NCI-H774 (cell line): ENCODE data around the gene ZNF280B.
"Not testable (repeated sequence)": the region's sequence is repeated elsewhere in the genome, so short reads cannot be mapped to it uniquely, and the experiment has no call there.

Experiments
- DNase-seq: peaks from one replicate; lab custom pipeline; 2025; lab: John Stamatoyannopoulos, UW

The ZNF280B gene

DNA sequence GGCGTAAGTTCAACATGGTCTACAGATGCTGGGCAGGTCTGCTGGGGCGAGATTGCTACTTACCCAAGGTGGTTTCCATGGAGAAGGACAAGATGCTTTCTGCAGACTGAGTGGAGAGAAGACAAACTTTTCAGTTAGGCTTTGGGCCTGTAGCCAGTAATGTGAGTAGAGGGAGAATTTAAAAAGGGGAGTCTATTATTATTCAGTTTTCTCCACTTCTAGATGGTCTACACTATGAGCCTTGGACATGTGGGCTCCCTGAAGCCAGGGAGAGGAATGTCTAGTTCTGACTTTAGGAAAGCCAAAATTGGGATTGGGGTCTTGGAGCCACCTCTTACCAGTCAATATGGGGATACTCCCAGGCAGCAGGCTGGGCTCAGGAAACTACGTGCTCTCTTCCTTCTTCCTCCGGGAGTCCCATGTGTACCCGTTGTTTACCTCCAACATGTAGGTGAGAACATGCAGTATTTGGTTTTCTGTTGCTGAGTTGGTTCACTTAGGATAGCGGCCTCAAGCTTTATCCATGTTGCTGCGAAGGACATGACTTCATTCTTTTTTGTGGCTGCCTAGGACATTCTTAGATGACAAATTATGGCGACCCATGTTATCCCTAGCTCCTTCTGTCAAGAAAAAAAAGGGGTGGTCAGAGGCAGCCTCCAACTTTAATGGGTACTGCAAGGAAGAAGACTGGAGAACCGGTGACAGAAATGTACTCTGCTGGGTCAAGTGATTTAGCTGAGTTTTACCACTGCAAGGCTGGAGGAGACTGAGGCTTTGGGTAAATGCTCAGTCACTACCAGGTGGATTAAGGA lies 26.3 kb upstream of the ZNF280B start:
- no peak for DNase-seq

DNA sequence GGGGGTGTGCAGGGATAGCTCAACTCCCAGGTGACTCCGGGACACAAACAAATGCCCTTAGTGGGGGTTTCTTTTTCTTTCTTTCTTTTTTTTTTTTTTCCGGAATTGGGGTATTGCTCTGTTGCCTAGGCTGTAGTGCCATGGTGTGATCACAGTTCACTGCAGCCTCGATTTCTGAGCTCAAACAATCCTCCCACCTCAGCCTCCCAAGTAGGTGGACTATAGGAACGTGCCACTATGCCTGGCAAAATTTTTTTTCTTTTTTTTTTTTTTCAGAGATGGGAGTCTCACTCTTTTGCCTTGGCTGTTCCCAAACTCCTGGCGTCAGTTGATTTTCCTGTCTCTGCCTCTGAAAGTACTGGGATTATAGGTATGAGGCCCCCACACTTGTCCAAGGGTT lies 25.3 kb upstream of the ZNF280B start:
- no peak for DNase-seq

DNA sequence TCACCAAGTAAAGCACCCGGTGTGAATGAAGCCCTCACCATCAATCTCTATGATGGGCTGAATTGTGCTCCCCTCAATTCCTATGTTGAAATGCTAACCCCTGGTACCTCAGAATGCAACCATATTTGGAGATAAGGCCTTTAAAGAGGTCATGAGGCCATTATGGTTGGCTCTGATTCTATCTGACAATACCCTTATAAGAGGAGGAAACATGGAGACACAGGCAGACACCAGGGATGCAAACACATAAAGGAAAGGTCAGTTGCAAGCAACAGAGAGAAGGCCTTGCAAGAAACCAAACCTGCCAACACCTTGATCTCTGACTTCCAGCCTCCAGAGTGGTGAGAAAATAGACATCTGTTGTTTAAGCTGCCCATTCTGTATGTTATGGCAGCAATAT lies 24.9 kb upstream of the ZNF280B start:
- DNase-seq, result no peak

DNA sequence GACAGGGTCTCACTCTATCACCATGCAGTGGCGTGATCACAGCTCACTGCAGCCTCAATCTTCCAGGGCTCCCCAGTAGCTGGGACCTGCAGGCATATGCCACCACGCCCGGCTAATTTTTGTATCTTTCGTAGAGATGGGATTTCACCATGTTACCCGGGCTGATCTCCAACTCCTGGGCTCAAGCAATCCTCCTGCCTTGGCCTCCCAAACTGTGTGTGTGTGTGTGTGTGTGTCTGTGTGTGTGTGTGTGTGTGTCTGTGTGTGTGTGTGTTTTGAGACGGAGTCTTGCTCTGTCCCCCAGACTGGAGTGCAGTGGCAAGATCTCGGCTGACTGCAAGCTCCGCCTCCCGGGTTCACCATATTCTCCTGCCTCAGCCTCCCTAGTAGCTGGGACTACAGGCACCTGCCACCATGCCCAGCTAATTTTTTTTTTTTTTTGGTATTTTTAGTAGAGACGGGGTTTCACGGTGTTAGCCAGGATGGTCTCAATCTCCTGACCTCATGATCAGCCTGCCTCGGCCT lies 24.1 kb upstream of the ZNF280B start:
- not testable (repeated sequence) for DNase-seq

DNA sequence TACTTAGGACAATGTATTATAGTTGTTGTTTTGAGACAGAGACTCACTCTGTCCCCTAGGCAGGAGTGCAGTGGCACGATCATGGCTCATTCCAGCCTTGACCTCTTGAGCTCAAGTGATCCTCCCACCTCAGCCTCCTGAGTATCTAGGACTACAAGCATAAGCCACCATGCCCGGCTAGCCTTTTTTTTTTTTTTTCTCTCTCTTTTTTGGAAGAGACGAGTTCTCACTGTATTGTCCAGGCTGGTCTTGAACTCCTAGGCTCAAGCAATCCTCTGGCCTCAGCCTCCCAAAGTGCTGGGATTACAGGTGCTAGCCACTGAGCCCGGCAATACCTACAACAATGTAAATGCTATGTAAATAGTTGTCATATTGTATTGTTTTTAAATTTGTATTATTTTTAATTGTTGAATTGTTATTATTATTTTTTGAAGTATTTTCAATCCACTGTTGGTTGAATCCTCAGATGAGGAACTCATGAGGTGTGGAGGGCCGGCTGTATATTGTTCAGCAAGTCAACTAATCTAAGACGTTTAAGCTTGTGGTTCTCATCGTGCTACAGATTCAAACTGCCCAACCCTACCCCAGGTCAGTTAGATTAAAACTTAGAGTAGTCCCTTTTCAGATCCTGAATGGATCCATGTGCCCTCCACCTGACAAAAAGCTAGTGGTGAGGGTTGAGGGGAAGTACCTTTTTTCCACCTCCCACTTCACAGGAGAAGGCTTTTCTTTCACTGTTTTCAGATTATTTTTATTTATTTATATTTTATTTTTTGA lies 23.4 kb upstream of the ZNF280B start:
- no peak for DNase-seq

GRCh38 chr22:22528780-22529179 lies 20.2 kb upstream of the ZNF280B start:
- DNase-seq, result no peak

DNA sequence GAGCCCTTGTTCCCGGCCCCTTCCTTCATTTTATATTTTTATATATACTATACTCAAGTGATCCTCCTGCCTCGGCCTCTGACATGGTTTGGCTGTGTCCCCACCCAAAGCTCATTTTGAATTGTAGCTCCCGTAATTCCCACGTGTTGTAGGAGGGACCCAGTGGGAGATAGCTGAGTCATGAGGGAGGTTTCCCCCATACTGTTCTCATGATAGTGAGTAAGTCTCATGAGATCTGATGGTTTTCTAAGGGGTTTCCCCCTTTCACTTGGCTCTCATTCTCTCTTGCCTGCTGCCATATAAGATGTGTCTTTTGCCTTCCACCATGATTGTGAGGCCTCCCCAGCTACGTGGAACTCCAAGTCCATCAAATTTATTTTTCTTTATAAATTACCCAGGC lies 18.8 kb upstream of the ZNF280B start:
- no peak for DNase-seq

GRCh38 chr22:22526125-22526912 lies 17.8 kb upstream of the ZNF280B start:
- DNase-seq, result no peak

GRCh38 chr22:22523494-22523893 lies 15.0 kb upstream of the ZNF280B start:
- DNase-seq, result no peak

DNA sequence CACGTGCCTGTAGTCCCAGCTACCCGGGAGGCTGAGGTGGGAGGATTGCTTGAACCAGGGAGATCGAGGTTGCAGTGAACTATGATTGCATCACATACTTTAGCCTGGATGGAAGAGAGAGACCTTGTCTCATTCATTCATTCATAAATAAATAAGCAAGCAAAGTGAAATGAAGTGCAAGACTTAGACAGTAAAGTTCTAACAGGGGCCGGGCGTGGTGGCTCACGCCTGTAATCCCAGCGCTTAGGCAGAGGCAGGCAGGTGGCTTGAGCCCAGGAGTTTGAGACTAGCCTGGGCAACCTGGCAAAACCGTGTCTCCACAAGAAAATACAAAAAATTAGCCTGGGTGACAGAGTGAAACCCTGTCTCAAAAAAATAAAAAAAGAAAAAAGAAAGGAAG lies 13.1 kb upstream of the ZNF280B start:
- DNase-seq, result no peak

- no peak for DNase-seq
Observed at GRCh38 chr22:22520667-22521602, 12.4 kb upstream of the ZNF280B start.

DNA sequence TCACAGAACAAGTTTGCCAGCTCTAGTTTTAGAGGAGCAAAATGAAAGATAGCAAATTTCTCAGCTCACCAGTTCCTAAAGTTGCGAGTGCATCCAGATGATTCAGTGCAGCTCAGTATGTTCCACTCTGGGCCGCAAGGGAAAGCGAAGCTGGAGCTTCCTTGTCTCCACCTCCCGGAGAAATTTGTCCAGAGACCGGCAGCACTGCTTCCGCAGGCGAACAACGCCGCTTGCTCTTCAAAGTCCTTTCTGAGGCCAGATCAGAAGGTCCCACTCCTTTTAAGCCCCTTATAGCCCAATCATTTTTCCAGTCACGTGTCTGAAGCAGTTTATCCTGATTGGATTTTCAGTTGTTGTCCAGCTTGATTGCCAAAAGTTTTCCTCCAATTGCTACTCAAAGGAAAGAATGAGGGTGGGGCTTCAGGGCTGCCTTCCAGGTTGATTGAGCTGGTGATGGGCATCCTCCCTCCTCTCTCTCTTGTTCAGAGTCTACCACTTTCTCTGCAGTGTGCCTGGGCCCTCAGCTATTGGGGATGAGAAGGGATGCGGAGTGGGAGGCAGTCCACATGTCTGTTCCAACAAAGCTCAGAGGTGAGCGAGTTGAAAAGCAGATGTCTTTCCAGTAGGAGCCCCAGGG lies 11.6 kb upstream of the ZNF280B start, which contains the start of gene ZNF280A:
Gene ZNF280A (minus strand): TSS at position 251 of the 637 bp plus-strand sequence. CDS start 4,640 bp downstream, outside the sequence.
- DNase-seq, result no peak

- DNase-seq, result no peak
Observed at GRCh38 chr22:22519591-22519990, 11.0 kb upstream of the ZNF280B start.

DNA sequence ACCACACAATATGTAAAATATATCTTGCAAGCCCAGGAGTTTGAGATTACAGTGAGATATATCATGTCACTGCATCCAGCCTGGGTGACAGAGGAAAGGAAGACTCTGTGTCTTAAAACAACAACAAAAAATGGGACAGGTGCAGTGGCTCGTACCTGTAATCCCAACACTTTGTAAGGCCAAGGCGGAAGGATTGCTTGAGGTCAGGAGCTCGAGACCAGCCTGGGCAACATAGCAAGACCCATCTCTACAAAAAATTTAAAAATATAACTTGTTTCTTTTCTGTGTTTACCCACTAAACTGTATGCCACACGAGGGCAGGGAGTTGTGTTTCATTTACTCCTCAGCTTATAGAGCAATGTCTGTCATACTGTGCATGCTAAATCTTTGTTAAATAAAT lies 8.4 kb upstream of the ZNF280B start:
- no peak for DNase-seq

DNA sequence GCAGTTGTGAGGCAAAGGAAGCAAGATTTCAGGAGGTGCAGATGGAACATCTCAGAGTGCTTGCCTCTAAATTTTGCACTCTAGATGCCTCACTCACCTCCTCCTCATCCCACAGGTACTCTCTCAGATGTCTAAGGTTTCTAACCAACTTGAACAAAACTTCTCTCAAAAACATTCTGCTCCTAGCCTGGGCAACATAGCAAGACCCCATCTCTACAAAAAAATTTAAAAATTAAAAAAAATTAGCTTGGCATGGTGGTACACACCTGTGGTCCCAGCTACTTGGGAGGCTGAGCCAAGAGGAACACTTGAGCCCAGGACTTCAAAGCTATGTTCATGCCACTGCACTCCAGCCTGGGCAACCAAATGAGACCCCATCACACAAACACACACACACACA lies 7.3 kb upstream of the ZNF280B start:
- DNase-seq, result no peak

GRCh38 chr22:22514431-22514830 lies 5.9 kb upstream of the ZNF280B start:
- DNase-seq, result not testable (repeated sequence)

DNA sequence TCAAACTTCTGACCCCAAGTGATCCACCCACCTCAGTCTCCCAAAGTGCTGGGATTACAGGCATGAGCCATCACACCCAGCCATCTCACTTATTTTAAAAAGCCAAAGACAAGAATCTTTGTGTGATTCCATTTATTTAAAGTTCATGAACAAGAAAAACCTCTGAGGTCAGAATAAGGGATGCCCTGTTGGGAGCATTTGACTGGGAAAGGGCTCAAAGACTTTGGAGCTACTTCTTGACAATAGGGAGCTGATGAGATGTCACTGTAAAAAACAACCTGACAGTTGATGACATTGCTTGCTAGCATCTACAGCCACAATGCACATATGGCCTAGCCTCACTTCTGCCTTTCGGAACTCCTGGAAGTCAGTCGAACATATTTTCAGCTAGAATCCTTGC lies 5.1 kb upstream of the ZNF280B start:
- no peak for DNase-seq

GRCh38 chr22:22512951-22513350 lies 4.4 kb upstream of the ZNF280B start:
- DNase-seq, result no peak

DNA sequence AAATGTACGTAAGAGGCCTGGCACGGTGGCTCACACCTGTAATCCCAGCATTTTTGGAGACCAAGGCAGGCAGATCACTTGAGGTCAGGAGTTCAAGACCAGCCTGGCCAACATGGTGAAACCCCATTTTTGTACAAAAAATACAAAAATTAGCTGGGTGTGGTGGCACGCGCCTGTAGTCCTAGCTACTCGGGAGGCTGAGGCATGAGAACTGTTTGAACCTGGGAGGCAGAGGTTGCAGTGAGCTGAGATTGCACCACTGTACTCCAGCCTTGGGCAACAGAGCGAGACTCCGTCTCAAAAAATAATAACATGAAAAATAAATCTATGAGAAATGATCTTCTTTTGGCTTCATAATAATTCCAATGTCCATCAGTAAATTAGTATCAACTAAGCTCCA lies 2.3 kb upstream of the ZNF280B start:
- DNase-seq, result not testable (repeated sequence)

DNA sequence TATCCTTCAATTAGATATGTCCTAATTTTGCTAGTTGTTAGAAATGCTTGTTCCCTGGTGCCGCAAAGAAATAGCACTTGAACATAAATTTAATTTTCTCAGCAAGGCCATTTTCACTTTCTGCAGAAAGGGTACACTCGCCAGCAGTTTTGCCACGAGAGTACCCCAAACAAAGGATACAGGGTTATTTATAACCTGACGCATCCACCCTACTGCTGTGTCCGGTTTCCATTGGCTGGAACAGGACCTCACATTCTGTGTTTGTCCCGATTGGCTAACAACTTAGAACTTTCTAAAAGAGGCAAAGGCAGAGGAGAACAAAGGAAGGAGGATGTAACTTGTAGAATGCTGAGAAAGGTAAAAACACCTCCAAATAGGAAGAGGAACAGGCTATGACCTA lies 1.4 kb upstream of the ZNF280B start:
- not testable (repeated sequence) for DNase-seq
